NCI-H226 (cell line): Measurements from ENCODE around the gene OAF.

Source experiments
- DNase-seq: peaks from one replicate; pipeline ENCODE4 v3.0.0-alpha.2; 2015

The OAF gene

DNA sequence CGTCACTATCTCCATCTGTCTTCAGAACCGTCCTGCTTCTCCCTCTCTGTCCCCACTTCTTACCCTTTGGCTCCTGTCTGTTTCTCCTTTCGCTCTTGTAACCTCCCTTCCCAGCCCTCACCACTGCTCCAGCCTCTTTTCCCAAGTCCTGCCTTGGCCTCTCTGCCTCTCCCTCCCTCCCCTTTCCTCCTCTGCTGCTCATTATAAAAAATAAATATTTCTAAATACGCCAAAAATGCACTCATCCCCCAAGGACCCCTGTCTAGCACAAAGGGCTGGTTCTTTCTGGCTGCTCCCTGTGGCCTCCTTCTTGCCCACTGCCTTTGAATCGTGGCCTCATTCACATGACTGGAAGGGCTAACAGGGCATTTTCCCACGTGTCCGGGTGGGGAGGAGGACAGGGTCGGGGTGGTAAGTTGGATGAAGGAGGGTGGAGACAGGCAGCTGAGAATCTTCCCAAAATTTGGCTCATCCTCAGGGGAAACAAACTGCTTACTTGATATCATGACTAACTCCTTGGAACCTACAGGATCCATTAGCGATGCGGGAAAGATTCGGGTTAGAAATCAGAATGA, 26.4 kb upstream of the OAF start:
- no peak for DNase-seq

DNA sequence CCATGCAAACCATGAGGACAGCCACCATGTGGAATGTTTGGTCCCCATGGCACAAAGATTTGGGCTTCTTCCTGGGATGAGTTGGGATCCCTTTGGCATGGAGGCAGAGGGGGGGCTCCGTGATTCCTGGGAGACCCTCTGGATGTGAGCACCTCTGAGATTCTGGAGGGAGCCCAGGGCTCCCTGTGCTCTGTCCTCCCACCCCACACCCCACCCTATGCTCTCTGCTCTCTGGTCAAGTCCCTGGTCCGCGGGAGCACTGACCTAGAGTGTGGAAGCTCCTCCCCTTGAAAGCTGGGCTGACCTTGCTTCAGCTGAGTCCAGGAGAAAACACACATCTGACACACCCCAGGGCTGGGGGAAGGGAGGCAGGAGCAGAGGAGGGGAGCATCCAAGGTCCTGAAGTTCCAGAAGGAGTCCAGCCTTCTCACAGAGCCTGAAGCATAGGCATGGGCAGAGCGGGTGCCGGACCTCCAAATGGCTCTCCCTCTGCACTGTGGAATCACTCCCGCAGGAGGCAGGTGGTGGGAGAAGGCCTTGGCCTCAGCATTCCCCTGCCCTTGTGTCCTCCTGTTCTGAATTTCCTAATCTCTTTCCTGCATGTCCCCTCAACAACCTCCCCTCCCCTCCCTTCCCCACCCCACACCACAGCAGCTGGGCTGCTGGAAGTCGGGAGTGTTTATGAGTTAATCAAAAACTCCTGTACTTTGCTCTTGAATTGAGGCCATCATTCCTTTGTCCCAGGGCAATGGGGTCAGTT, 25.7 kb upstream of the OAF start:
- DNase-seq: no peak

DNA sequence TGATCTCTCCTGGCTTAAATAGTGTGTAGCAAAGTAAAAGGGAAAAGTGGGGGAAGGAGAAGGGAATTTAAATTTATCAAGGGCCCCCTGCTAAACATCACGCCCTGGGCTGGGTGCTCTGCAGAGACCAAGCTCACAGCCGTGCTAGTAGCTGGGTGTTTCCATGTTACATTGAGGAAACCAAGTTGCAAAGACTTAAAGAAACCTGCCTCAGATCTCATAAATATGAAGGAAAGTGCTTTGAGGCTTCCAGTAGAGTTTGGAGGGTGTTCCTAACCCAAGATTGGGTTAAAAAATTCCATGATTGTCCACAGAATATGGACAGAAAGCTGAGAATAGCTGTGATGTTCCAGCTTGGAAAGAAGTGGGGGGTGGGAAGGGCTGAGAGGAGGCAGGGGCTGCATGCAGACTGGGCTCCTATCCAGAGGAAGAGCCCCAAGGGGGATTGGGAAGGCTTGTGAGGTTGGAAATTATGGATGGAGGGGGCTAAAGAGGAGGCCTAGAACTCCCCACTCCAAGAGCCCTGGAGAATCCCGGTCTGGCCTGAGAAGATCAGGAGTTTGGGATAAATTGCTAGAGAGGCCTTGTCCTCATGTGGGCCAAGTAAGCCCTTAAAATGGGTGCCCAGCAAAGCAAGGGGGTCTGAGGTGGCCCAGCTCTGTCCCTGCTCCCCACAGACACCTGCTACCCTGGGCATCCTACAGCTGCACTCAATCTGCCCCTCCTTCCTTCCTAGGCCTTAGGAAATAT, 25.0 kb upstream of the OAF start:
- no peak for DNase-seq

DNA sequence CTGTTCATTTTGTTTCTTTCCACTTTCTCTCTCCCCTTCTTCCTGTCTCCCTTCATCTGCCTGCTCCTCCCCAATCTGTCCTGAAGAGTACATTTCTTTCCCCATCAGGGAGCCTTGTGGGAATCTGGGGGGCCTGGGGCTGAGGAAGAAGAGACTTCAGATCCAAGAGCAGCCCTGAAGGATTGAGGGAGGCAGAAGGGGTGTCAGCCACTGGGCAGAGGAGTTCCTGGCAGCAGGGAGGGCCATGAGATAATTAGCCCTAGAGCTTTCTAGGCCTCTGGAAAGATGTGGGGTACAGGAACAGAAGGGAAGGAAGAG, 24.4 kb upstream of the OAF start:
- DNase-seq: no peak

DNA sequence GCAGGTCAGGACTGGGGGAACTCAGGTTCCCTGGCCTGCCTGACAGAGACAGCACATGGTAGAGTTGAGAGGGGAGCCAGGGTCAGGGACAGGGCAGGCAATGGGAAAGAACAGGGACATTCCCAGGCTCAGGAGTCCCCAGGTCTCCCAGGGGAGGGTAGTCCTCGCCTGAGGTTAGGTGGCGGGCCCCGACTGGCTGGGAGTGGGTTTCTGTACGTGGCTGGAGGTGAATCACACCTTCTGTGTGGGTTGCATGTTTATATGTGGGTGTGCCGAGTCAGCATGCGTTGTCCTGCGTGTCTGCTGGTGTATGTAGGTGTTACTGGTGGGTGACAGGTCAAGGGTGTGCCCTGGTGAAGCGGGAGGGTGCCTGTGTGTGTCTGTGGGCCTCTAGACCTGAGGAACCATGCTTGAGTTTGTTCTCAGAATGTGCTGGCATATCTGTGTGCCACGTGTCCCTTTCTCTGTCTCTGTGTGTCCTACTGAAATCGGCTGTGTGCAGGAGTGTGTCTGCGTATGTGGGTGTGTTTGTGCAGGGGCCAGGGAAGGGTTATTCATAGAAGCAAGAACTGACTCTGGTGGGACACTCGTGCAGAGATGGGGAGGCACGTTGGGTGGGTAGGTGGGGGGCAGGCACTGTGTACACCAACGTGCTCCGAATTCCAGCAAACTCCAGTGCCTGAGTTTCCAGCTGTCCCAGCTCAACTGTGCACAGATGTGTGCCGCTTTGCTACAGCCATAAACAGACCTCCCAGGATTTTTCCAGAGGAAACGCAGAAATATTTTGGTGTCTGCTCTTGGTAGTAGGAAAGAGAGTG, 23.8 kb upstream of the OAF start:
- no peak for DNase-seq

DNA sequence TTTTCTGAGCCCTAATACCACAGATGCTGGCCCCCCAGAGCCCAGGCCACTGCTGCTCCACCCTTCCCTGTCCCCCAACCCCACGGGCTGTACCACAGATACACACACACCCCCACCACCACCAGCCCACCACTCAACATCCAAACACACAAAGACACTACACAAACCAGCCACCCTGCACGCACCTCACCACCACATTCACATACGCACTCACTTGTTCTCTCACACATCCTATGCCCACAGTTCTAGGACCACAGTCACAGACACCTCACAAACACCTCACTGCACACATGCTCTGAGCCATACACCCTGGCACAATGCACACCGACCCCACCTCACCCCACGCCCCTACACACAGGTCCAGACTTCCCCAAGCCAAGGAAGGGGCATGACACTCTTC, 22.5 kb upstream of the OAF start:
- no peak for DNase-seq

DNA sequence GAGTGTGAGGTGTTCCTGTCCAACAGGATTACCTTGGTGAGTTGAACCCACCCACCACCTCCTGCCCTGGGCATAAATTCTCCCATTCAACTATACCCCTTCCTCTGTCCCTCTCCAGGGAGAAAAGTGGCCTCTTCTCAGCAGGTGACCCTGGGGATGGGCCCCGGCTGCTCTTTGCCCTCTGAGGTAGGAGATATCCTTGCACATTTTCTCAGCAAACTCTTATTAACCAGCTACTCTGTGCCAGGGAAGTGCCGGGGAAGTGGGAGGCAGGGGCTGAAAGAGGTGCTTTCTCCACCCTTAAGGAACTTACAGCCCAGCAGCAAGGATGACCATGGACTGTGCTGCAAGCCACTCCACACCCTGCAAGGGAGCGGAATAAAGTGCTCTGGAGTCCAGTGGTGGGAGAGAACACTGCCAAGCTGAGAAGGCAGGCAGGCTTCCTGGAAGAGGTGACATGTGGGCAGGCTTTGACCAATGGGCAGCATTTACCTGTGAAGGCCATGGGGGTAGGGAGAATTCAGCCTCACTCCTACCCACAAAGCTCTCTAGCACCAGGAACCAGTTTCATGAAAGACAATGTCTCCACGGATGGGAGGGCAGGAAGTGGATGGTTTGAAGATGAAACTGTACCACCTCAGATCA, 21.9 kb upstream of the OAF start:
- no peak for DNase-seq

DNA sequence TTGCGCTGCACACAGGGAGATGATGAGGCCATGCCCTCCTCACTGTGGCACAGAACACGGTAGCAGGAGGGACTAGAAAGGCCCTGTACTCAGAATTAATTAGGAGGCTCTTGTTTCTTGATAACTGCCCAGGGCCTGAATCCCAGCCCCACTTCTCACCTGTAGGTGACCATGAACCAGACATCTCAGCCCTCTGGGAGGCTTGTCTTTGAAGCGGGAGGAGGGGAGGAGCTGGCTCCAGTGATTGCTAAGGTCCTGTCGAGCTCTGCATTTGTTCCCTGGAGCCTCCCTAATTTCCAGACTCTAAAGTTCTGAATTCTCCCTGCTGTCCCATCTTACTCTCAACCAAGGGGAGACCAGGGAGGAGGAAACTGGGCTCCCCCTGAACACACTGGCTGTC, 19.8 kb upstream of the OAF start:
- DNase-seq: no peak

DNA sequence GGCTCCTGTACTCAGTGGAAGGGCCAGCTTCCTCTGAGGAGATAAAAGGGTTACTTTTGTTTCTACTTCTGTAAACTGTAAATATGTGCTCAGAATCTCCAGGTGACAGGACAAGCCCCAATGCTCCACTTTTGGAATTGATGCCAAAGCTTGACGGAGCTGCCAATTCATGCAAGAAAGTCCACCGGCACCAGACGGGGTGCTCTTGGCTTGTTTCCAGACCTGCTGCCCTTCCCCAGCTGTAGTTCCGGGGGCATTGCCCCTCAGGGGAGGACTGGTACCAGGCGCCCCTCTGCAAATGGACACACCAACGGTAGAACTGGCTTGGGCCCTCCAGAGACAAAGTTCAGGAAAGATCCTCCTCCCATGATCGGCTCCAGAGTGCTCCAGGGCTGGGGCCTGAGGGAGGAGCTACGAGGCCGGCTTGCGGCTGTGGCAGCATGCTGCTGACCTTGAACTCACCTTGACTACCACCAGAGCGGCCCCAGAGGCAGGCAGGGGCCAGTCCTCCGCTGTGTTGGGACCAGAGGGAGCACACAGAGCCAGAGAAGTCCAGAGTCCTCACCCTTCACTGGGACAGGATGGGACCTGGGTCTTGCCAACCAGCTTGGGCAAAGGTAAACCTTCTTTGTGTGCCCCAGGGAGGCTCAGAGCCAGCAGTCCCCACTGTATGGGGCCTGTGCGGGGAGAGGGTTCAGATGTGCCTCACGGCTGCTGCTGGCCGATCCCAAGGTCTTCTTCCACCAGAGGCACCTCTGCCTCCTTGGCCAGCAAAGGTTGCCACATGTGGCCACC, 17.8 kb upstream of the OAF start:
- no peak for DNase-seq

DNA sequence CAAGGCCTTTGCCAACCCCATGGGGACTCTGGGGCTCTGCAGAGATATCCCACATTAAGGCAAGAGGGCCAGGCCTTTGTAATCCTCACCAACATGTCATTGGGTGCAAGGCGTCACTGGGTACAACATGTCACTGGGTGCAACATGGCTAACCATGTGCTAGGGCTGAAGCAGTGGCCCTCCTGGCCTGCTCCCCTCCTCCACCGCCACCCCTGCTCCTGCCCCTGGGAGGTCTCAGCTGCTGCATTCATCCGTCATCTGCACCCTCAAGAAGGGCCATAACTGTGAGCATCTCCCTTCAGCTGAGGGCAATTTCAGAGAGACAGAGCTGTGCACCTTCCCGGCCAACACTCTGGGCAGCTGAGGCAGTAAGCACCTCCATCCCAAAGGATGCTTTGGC, 16.7 kb upstream of the OAF start:
- no peak for DNase-seq

DNA sequence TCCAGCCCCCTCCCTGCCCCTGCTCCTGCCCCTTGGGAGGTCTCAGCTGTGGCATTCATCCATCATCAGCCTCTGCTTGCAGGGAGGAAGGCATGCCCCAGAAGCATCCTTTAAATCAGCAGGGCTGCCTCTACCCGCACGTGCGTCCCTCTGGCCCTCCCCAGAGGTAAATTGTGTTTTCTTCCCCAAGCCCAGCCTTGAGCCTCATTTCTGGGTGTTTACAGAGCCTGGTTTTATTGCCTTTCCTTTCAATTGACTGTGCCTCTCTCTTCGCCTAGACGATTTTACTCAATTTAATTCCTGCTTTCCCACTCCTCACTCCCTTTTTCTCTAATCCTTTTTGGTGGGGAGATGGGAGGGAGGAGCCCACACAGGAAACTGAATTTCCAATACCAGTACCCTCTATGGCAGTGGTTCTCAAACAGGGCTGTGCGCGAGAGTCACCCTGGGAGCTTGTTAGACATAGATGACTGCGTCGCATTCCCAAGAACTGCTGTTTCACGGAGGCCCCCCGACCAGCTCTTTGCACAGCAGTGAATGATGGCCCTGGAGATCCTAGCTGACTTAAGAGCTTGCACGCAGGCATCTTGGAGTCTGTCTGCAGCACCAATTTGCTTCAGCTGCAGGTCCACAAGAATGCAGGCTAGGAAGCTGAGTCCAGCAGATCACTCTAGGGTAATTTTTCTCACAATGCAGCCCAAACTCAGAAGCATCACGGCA, 15.1 kb upstream of the OAF start:
- DNase-seq: no peak

DNA sequence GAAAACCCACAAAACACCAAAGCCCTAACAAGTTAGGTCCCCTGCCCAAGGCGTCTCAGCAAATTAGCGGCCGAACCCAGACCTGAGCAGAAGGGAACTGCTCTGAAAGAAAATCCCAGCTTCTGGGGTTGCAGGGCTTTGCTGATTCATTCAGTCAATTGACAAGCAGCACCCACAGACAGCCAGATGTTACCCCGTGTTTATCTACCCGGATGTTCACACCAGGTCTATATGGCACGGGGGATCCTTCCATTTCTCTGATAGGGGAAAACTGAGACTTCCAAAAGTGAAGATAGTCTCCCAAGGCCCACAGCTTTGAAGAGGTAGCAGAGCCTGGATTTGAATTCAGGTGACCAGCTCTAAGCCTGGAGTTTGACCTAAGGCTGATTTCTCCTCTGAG, 14.0 kb upstream of the OAF start:
- DNase-seq: no peak

DNA sequence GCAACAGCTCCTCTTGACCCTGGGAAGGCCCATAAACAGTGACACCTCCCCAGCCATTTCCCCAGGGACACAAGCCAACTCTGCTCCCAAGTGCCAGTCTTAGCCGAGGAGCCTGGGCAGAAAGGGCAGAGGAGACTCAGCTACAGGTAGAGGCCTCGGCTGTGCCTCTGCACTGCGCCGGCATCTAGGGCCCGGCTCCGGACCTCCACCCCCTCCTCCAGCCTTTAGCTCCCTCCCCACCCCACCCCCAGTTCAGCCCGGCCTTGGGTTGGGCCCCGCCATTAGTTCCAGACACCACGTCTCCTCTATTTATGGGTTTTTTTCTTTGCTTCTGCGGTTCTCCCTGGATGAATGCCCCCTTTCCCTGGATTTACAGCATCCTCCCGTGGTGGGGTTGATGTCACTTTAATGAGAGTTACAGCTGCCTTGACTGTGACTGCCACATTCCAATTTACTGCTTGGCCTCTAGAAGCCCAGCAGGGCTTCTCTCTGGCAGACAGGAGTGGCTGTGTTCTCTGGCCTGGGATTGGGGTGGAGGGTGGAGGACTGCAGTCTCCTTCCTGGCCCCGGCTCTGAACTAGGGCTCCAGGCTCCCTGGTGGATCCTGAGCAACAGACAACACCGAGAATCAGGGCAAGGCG, 13.5 kb upstream of the OAF start:
- no peak for DNase-seq

DNA sequence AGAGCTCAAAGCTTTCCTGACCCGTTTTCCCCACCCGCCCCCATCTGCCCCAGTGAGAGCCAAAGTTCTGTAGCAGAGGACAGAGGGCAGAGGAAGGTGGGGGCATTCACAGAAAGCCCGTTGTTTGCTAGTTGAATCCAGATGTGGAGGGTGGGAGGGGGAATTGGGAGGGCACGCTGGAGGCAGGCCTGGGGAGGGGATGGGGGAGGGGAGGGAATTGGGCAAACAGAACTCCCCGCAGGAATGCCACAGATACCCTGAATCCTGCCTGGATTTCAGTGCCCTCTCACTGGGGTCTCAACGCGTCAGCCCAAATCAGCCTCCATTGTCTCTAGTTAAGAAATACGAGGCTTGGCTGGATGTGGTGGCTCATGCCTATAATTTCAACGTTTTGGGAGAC, 12.9 kb upstream of the OAF start:
- no peak for DNase-seq

DNA sequence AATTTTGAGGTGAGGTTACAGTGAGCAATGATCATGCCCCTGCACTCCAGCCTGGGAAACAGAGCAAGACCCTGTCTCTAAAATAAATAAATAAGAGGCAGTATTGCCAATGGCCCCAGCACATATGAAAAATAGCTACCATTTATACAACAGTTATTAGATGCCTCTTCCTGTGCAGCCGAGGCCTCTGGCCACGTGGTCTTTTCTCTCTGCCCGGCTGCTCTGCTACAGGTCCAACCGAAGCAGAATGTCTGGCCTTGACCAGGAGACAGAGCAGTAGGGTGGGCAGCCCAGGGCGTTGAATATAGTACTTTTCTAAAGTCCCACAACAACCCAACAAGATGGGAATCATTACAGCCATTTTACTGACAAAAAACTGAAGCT, 12.4 kb upstream of the OAF start:
- DNase-seq: no peak

DNA sequence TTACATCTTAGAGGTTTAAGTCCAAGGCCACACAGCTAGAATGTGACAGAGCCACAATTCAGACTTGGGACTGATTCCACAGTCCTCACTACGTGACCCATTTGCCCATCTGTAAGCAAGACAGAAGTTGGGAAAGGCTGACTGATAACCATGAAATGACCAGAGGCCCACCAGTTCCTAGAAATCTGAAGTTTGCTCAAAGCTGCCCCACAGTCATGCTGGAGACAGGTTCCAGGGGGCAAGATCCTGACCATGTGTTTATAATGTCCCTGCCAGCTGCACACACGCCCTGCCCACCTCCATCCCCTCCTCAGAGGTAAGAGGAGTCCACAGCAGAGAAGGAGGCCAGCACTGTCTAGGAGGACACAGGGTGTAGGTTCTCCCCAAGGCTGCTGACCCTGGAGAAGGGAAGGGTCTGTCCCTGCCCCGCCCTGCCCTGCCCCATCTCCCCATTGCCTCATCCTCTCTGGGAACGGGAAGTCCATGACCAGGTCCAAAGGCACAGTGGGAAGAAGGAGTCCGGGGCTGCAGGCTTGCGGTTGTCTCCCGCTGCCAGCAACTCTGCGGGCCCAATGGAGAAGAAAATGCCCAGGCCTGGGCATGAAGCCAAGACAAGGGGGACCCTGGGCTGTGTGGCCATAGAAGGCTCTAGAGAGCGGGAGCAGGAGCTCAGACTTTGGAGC, 11.9 kb upstream of the OAF start:
- DNase-seq: no peak

DNA sequence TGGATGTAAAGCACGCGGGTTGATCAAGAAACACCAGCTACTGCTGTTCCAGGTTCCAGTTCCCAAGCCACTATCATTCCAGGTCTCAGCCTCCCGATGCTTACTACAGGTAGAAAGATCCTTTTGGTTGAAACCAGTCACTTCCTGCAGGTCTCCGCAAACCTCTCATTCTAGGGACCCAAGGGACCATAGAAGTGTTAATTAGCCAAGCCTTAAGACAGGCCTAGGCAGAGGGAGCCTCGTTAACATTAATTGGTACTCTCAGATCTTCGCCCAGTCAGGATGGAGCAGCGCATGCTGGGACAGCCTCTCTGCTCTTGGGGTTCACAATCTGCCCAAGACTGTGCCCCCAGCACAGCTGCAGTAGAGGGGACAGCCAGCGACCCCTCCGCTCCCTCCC, 11.2 kb upstream of the OAF start:
- no peak for DNase-seq

DNA sequence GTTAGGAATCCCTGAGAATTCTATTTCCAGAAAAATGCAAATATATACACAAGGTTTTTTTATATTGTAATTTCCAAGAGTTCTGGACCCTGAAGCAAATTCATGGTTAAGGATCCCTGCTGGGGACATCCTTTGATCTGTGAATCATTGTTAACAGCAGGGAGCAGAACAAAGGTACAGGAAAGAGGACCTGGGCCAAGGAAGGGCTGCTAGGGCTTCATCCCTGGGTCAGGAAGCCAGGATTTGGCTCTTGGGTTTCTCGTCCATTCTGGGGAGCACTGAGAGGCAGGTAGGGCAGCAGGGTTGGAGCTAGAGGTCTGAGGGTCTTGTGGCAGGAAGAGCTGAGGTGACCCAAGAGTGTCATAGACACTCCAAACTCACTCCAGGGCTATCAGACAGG, 10.2 kb upstream of the OAF start:
- no peak for DNase-seq

DNA sequence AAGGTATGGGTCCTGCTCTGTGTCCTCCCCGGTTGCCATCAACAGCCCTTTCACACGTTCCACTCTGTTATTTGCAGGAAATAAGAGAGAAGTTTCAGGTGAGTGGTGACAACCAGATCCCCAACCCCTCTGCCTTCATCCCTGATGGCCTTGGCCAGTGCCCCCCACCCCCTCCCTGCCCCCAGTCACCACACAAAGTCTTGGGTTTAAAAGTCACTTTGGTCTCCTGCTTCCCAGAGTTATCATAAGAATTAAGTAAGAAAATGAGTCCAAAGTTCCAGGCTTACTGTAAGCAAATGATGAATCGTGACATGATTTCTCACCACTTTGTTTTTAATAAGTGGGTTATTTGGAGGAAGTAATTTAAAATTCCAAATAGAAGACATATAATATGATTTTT, 9.2 kb upstream of the OAF start:
- no peak for DNase-seq

DNA sequence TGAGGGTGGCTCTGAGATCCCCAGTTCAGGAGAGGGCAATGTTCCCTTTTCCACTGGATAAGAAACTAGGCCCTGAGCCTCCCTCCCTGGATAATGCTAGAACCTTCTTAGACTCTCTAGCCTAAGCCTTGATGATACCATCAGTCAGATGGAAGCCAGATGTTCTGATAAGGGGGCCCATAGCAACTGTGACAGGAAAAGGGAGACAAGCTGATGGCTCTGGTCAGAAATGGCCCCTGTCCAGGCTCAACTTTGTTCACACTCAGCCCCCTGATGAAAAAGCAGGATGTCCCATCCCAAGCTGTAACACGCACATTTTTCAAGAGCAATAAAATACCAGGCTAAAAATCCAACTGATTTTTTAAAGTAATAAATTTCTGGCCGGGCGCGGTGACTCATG, 7.2 kb upstream of the OAF start:
- no peak for DNase-seq
